HepG2 (cell line): ENCODE data around the gene LILRB3. TPM values are rescaled to one million over a fixed set of nuclear protein-coding genes. Genes with fewer than 3 reads are reported as not detected.

ENCODE experiments used
- CBX2 ChIP-seq, 2 experiments: fragments of 200-600 bp in 1 of 2; sonication (generic); formaldehyde crosslinking in 1 of 2; IDR thresholded peaks; 2 replicates each; pipeline versions ENCODE4 v1.7.0 to v1.8.1; 2018 to 2022; ENCODE audit warnings: low read depth in 2 of 2, low read length in 1 of 2, mild to moderate bottlenecking in 1 of 2, missing genetic modification reagents in 1 of 2
- CBX5 ChIP-seq: sonication (generic); formaldehyde crosslinking; IDR thresholded peaks from 2 replicates; pipeline ENCODE4 v1.4.0; 2020; ENCODE audit warnings: missing genetic modification reagents, borderline replicate concordance
- CEBPG ChIP-seq: IDR thresholded peaks from 2 replicates; pipeline ENCODE4 v1.6.1; 2016
- DMAP1 ChIP-seq: IDR thresholded peaks from 2 replicates; pipeline ENCODE4 v1.6.1; 2016
- DNMT3B ChIP-seq: conservative IDR thresholded peaks from 2 replicates; pipeline ENCODE4 v1.6.1; 2016; ENCODE audit warnings: missing biosample characterization, control low read depth
- FOXP1 ChIP-seq, 2 experiments: fragments of 450-650 bp in 1 of 2; IDR thresholded peaks; 2 replicates each; pipeline ENCODE4 v1.6.1; 2017 to 2018; ENCODE audit warnings: antibody characterized with exemption in 1 of 2
- IKZF4 ChIP-seq: sonication (generic); formaldehyde crosslinking; IDR thresholded peaks from 2 replicates; pipeline ENCODE4 v1.5.1; 2020; ENCODE audit warnings: borderline replicate concordance, mild to moderate bottlenecking, low read depth, missing genetic modification reagents; ENCODE audit errors: not compliant biosample characterization
- KDM5A ChIP-seq: fragments of 200-600 bp; sonication (generic); IDR thresholded peaks from 2 replicates; pipeline ENCODE4 v1.7.0; 2018; ENCODE audit warnings: antibody characterized with exemption, mild to moderate bottlenecking, low read length, borderline replicate concordance
- MAF1 ChIP-seq: sonication (generic); formaldehyde crosslinking; IDR thresholded peaks from 2 replicates; pipeline ENCODE4 v1.5.0; 2020; ENCODE audit warnings: missing genetic modification reagents, borderline replicate concordance
- NFE2 ChIP-seq: sonication (generic); formaldehyde crosslinking; IDR thresholded peaks from 2 replicates; pipeline ENCODE4 v1.4.0; 2020; ENCODE audit warnings: missing genetic modification reagents
- NFKB2 ChIP-seq: sonication (generic); formaldehyde crosslinking; IDR thresholded peaks from 2 replicates; pipeline ENCODE4 v1.4.0; 2020; ENCODE audit warnings: missing genetic modification reagents, borderline replicate concordance
- NKX3-1 ChIP-seq: sonication (generic); formaldehyde crosslinking; IDR thresholded peaks from 2 replicates; pipeline ENCODE4 v1.5.0; 2020; ENCODE audit warnings: missing genetic modification reagents
- ONECUT2 ChIP-seq: sonication (generic); formaldehyde crosslinking; IDR thresholded peaks from 2 replicates; pipeline ENCODE4 v1.4.0; 2020; ENCODE audit warnings: missing genetic modification reagents
- RFXANK ChIP-seq: IDR thresholded peaks from 2 replicates; pipeline ENCODE4 v1.6.1; 2016
- SRSF1 ChIP-seq: fragments of 200-400 bp; formaldehyde crosslinking; optimal IDR thresholded peaks from 2 replicates; pipeline ENCODE3; 2017; ENCODE audit warnings: mild to moderate bottlenecking, low read depth, low read length, moderate library complexity
- TCF12 ChIP-seq, 2 experiments: fragments of 450-650 bp in 1 of 2; sonication (generic) in 1 of 2; formaldehyde crosslinking in 1 of 2; IDR thresholded peaks; 2 replicates each; pipeline versions ENCODE4 v1.6.1 to v1.8.0; 2017 to 2022; ENCODE audit warnings: antibody characterized with exemption in 1 of 2, mild to moderate bottlenecking in 1 of 2, missing genetic modification reagents in 1 of 2, moderate library complexity in 1 of 2
- ZKSCAN5 ChIP-seq: sonication (generic); formaldehyde crosslinking; IDR thresholded peaks from 2 replicates; pipeline ENCODE4 v1.5.1; 2020; ENCODE audit warnings: mild to moderate bottlenecking, missing genetic modification reagents
- ZNF317 ChIP-seq: sonication (generic); formaldehyde crosslinking; IDR thresholded peaks from 2 replicates; pipeline ENCODE4 v1.5.0; 2020; ENCODE audit warnings: mild to moderate bottlenecking, missing genetic modification reagents
- ZNF703 ChIP-seq: sonication (generic); formaldehyde crosslinking; IDR thresholded peaks from 2 replicates; pipeline ENCODE4 v1.5.1; 2020; ENCODE audit warnings: missing genetic modification reagents, mild to moderate bottlenecking, moderate library complexity, borderline replicate concordance
- ZNF776 ChIP-seq: sonication (generic); formaldehyde crosslinking; IDR thresholded peaks from 2 replicates; pipeline ENCODE4 v1.4.0; 2020; ENCODE audit warnings: mild to moderate bottlenecking, missing genetic modification reagents
- ZSCAN12 ChIP-seq: sonication (generic); formaldehyde crosslinking; IDR thresholded peaks from 2 replicates; pipeline ENCODE4 v1.9.0; 2021; ENCODE audit warnings: mild to moderate bottlenecking, missing genetic modification reagents
- polyA plus RNA-seq, 8 experiments: library from polyadenylated mRNA; depleted of rRNA in 3 of 8; stranded (reverse) in 7 of 8; unstranded in 1 of 8; fragments of >200 nt; fragmentation: Illumina TruSeq in 4 of 8; extraction: Trizol in 4 of 8; gene quantifications; 2 replicates each; pipeline versions ENCODE4 v1.2.1 to v1.2.3, GENCODE V29; 2011 to 2016; ENCODE audit warnings: low read depth in 4 of 8, missing spikeins in 1 of 8, mixed read lengths in 1 of 8; ENCODE audit not compliant: insufficient read depth in 1 of 8
- total RNA-seq, 5 experiments: library from RNA; depleted of rRNA; stranded (reverse); fragments of >200 nt; fragmentation: Illumina TruSeq; extraction: Trizol; gene quantifications; 2 replicates each; pipeline ENCODE4 v1.2.3, GENCODE V29; 2016; ENCODE audit warnings: low read depth in 1 of 5
- TF ChIP-seq, protein P1 (sequence below): IDR thresholded peaks from 2 replicates; pipeline ENCODE4 v1.6.1; 2016; ENCODE audit warnings: low read depth, borderline replicate concordance
- TF ChIP-seq, protein P2 (sequence below): sonication (generic); formaldehyde crosslinking; IDR thresholded peaks from 2 replicates; pipeline ENCODE4 v1.4.0; 2020; ENCODE audit warnings: mild to moderate bottlenecking, missing genetic modification reagents
- TF ChIP-seq, protein P3 (sequence below): sonication (generic); formaldehyde crosslinking; IDR thresholded peaks from 2 replicates; pipeline ENCODE4 v1.8.0; 2022; ENCODE audit warnings: missing genetic modification reagents, mild to moderate bottlenecking, moderate library complexity, borderline replicate concordance
- TF ChIP-seq, protein P4 (sequence below): sonication (generic); formaldehyde crosslinking; IDR thresholded peaks from 2 replicates; pipeline ENCODE4 v1.4.0; 2020; ENCODE audit warnings: mild to moderate bottlenecking, missing genetic modification reagents

LILRB3 gene
- total and polyA plus RNA-seq, 2 of the 13 experiments (the other 11 are each of a cell fraction or from before 2014, with no cell fraction given): 0.22 TPM; not detected in 1

DNA sequence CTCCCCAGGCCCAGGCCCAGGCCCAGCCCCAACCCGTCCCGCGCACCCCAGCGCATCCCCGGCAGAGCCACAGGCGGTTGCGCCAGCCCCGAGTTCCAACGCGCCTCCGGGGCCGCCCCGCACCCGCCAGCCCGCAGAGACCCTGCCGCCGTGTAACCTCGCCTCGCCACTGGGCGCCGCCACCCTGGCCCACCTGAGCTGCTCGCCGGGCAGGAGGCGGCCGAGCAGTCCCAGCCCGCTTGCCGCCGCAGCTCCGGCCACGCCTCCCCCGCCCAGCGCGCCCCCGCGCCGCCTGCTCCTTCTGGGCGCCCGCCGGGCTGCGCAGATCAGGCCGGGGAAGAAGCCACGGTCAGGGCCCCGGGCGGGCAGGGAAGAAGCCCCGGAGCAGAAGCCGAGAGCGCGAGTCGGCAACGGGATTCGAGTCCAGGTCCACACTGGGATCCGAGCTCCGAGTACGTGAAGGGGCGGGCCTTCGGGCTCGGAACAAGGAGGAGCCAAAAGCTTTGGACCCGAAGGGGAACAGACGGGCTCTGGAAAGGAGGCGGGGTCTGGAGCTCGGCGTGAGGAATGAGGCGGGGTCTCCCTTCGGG lies 33.6 kb downstream of the LILRB3 start, which contains the start of gene MBOAT7 (continued):
- TF ChIP-seq, protein P1, sequence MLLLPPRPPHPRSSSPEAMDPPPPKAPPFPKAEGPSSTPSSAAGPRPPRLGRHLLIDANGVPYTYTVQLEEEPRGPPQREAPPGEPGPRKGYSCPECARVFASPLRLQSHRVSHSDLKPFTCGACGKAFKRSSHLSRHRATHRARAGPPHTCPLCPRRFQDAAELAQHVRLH: no peak
- peak; percentile 68 for TF ChIP-seq NFKB2 (CRISPR knock-in tag)
- no peak for TF ChIP-seq IKZF4
- TF ChIP-seq, protein P2, sequence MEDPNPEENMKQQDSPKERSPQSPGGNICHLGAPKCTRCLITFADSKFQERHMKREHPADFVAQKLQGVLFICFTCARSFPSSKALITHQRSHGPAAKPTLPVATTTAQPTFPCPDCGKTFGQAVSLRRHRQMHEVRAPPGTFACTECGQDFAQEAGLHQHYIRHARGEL (CRISPR knock-in tag): no peak
- TF ChIP-seq ZNF776 (CRISPR knock-in tag): no peak; the same call in 1 of the 2 replicates
- TF ChIP-seq DMAP1 (CRISPR knock-in tag): 0 out of 2 replicates have a peak, but pooled peaks have one; percentile 11
- no peak for TF ChIP-seq ZNF317 (CRISPR knock-in tag)
- TF ChIP-seq NFE2: no peak
- no peak for TF ChIP-seq ZKSCAN5 (CRISPR knock-in tag)
- no peak for TF ChIP-seq CBX5 (CRISPR knock-in tag)
- TF ChIP-seq CBX2 (IDR thresholded peaks at IDR 0.05; ENCODE audit: low read depth, low read length): no peak
- no peak for TF ChIP-seq CBX2 (CRISPR knock-in tag; IDR thresholded peaks at IDR 0.05; ENCODE audit: low read depth)
- TF ChIP-seq NKX3-1 (CRISPR knock-in tag): no peak
- TF ChIP-seq ONECUT2 (CRISPR knock-in tag): no peak
- 0 out of 2 replicates have a peak, but pooled peaks have one; percentile 36 for TF ChIP-seq MAF1 (CRISPR knock-in tag)
- TF ChIP-seq ZSCAN12 (CRISPR knock-in tag): no peak
- no peak for TF ChIP-seq RFXANK (CRISPR knock-in tag)
- no peak for TF ChIP-seq SRSF1
- TF ChIP-seq, protein P3, sequence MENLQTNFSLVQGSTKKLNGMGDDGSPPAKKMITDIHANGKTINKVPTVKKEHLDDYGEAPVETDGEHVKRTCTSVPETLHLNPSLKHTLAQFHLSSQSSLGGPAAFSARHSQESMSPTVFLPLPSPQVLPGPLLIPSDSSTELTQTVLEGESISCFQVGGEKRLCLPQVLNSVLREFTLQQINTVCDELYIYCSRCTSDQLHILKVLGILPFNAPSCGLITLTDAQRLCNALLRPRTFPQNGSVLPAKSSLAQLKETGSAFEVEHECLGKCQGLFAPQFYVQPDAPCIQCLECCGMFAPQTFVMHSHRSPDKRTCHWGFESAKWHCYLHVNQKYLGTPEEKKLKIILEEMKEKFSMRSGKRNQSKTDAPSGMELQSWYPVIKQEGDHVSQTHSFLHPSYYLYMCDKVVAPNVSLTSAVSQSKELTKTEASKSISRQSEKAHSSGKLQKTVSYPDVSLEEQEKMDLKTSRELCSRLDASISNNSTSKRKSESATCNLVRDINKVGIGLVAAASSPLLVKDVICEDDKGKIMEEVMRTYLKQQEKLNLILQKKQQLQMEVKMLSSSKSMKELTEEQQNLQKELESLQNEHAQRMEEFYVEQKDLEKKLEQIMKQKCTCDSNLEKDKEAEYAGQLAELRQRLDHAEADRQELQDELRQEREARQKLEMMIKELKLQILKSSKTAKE (CRISPR knock-in tag): no peak
- TF ChIP-seq DNMT3B (CRISPR knock-in tag): no peak
- no peak for TF ChIP-seq TCF12 (IDR thresholded peaks at IDR 0.05)
- no peak for TF ChIP-seq TCF12 (CRISPR knock-in tag; IDR thresholded peaks at IDR 0.05)
- TF ChIP-seq, protein P4, sequence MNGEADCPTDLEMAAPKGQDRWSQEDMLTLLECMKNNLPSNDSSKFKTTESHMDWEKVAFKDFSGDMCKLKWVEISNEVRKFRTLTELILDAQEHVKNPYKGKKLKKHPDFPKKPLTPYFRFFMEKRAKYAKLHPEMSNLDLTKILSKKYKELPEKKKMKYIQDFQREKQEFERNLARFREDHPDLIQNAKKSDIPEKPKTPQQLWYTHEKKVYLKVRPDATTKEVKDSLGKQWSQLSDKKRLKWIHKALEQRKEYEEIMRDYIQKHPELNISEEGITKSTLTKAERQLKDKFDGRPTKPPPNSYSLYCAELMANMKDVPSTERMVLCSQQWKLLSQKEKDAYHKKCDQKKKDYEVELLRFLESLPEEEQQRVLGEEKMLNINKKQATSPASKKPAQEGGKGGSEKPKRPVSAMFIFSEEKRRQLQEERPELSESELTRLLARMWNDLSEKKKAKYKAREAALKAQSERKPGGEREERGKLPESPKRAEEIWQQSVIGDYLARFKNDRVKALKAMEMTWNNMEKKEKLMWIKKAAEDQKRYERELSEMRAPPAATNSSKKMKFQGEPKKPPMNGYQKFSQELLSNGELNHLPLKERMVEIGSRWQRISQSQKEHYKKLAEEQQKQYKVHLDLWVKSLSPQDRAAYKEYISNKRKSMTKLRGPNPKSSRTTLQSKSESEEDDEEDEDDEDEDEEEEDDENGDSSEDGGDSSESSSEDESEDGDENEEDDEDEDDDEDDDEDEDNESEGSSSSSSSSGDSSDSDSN (CRISPR knock-in tag): peak; percentile 82
- no peak for TF ChIP-seq CEBPG (CRISPR knock-in tag)
- TF ChIP-seq KDM5A: peak; percentile 64; the same call in 1 of the 2 replicates
- TF ChIP-seq ZNF703 (CRISPR knock-in tag): no peak
- no peak for TF ChIP-seq FOXP1 (IDR thresholded peaks at IDR 0.05)
- TF ChIP-seq FOXP1 (CRISPR knock-in tag; IDR thresholded peaks at IDR 0.05): no peak
